C4-2B (cell line): ENCODE data around the gene GAP43.

Source experiments
- ZFX ChIP-seq: fragments of 450-650 bp; IDR thresholded peaks from 2 replicates; pipeline ENCODE4 v1.6.1; 2017
- TF ChIP-seq, protein P1 (sequence below): fragments of 450-650 bp; conservative IDR thresholded peaks from 2 replicates; pipeline ENCODE4 v1.5.1; 2017; ENCODE audit warnings: mild to moderate bottlenecking

DNA sequence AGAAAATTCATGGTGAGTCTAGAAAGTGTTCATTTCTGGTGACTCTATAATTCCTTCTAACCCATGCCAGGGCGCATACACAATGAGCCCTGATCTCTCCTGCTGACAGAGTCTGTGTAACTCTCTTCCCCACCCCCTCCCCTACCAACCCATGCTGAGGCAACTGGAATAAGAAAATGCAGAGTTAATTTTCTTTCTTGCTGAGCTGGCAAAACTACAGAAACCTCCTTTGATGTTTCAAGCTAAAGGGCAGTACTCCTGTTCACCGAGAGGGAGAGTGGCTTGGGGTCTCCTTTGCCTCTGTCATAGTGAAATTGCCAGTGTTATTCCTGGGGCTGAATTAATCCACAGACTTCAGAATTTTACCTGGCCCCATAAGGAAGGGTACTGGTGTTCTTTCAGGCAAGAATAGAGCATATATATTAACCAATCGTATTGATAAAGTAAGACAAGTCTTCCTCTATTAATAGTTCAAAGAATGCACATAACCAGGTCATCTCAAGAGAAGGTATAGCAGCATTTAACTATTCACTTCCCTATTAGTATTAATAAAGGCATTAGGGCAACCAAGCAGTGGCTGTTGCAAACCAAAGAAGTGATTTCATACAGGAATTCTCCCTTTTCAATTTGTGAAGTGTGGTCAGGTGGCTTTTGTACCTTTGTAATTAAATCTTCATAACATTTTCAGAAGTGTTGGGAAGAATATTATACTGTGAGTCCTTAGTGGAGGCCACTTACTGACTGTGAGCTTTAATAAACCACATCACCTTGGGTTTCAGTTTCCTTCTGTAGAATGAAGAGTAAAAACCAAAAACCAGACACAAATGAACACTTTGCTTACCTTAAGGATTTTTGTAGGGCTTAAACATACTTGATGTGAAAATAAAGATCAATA, 4.1 kb downstream of the GAP43 start:
- TF ChIP-seq, protein P1, sequence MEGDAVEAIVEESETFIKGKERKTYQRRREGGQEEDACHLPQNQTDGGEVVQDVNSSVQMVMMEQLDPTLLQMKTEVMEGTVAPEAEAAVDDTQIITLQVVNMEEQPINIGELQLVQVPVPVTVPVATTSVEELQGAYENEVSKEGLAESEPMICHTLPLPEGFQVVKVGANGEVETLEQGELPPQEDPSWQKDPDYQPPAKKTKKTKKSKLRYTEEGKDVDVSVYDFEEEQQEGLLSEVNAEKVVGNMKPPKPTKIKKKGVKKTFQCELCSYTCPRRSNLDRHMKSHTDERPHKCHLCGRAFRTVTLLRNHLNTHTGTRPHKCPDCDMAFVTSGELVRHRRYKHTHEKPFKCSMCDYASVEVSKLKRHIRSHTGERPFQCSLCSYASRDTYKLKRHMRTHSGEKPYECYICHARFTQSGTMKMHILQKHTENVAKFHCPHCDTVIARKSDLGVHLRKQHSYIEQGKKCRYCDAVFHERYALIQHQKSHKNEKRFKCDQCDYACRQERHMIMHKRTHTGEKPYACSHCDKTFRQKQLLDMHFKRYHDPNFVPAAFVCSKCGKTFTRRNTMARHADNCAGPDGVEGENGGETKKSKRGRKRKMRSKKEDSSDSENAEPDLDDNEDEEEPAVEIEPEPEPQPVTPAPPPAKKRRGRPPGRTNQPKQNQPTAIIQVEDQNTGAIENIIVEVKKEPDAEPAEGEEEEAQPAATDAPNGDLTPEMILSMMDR = no peak
- TF ChIP-seq ZFX = no peak
